GM21825 (cell line): ENCODE data around the gene CFAP77.

Experiments
- ATAC-seq: cut with Tn5 transposase; IDR thresholded peaks from one replicate; pipeline ENCODE4 v1.9.1; 2021; ENCODE audit warnings: mild to moderate bottlenecking, moderate library complexity; ENCODE audit not compliant: unreplicated experiment

CFAP77 gene

GRCh38 chr9:132575005-132575609 lies 165.1 kb downstream of the CFAP77 start:
- no peak for ATAC-seq

GRCh38 chr9:132575811-132576210 lies 165.8 kb downstream of the CFAP77 start:
- ATAC-seq = no peak

GRCh38 chr9:132577119-132577518 lies 167.1 kb downstream of the CFAP77 start:
- ATAC-seq = no peak

- ATAC-seq = no peak
Observed at GRCh38 chr9:132578367-132578932, 168.4 kb downstream of the CFAP77 start.

- no peak for ATAC-seq
Observed at GRCh38 chr9:132579427-132579798, 169.4 kb downstream of the CFAP77 start.

GRCh38 chr9:132582276-132582785 lies 172.3 kb downstream of the CFAP77 start, which contains the start of gene BARHL1:
Gene BARHL1, plus strand, starts transcription at chr9:132582606. Its CDS starts 192 bp downstream, at chr9:132582798.
- no peak for ATAC-seq

- ATAC-seq = no peak
Observed at GRCh38 chr9:132582786-132583583, 173.0 kb downstream of the CFAP77 start.

GRCh38 chr9:132583584-132584304 lies 173.7 kb downstream of the CFAP77 start:
- no peak for ATAC-seq

GRCh38 chr9:132584601-132585560 lies 174.9 kb downstream of the CFAP77 start:
- no peak for ATAC-seq

GRCh38 chr9:132585954-132586829 lies 176.2 kb downstream of the CFAP77 start:
- ATAC-seq = no peak

- ATAC-seq = no peak
Observed at GRCh38 chr9:132586830-132587591, 177.0 kb downstream of the CFAP77 start.

GRCh38 chr9:132587592-132587955 lies 177.6 kb downstream of the CFAP77 start:
- no peak for ATAC-seq

- no peak for ATAC-seq
Observed at GRCh38 chr9:132588098-132588497, 178.1 kb downstream of the CFAP77 start.

GRCh38 chr9:132588501-132589147 lies 178.6 kb downstream of the CFAP77 start:
- no peak for ATAC-seq

GRCh38 chr9:132589148-132590036 lies 179.4 kb downstream of the CFAP77 start:
- no peak for ATAC-seq

GRCh38 chr9:132590037-132590317 lies 180.0 kb downstream of the CFAP77 start:
- ATAC-seq = no peak
